ENCODE data around the gene ANKRD13D. TPM values are rescaled to one million over a fixed set of nuclear protein-coding genes. Genes with fewer than 3 reads are reported as not detected.
A peak's percentile ranks its signal among the peaks of the same experiment; 100 is the strongest.

The ANKRD13D gene
- total and polyA plus RNA-seq, 2 of the 8 experiments (the other 6 are each of a cell fraction or from before 2014, with no cell fraction given), result 24.9 to 26.5 TPM

DNA sequence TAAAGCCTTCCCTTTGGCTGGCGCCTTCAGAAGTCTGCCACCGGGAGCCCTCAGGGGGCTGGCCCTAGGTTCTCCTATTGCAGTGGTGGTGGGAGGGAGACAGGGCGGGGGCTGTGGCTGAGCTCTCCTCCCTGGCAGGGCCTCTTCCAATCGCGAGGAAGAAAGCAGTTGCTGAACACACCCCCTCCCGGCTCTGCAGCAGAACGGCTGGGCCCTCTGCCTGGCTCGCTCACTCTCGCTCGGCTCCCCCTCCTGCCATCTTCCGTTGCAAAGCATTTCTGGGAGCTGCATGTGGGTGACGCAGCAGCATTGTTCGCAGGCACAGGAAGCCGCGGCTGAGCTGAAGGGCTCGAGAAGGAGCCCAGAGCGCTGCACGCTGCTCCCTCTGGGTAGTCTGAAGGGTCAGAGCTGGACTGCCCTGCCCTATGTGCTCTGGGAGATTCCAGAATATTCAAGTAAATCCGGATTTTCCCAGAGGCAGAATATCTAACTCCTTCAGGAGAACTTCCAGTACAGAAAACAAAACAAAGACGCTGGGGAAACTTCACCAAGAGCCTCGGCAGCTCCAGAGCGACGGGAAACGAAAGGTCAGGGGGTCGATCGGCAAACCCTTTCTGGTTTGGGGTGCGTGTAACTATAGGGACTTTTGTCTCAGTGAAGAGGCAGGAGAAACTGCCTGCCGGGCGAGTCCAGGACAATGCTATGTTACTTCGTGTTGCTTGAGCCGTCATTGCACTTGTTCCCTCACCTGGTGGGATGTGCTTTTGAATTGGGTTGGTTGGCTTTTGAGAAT lies 49.1 kb upstream of the ANKRD13D start (continued):
- no peak for TF ChIP-seq JUN (IDR thresholded peaks at IDR 0.05; ENCODE audit: low read depth, low read length)
- TF ChIP-seq TAF1 (IDR thresholded peaks at IDR 0.05; ENCODE audit: low read depth, low read length), result peak; percentile 100
- no peak for TF ChIP-seq KDM1A (IDR thresholded peaks at IDR 0.05; ENCODE audit: borderline replicate concordance, low read length)
- no peak for TF ChIP-seq SP4 (IDR thresholded peaks at IDR 0.05; ENCODE audit: low read length)
- TF ChIP-seq SP2 (IDR thresholded peaks at IDR 0.05; ENCODE audit: low read length), result no peak
- peak; percentile 75; the same call in 1 of the 2 replicates for TF ChIP-seq YY1 (IDR thresholded peaks at IDR 0.05; ENCODE audit: low read depth, low read length)
- TF ChIP-seq HDAC6 (IDR thresholded peaks at IDR 0.05; ENCODE audit: low read depth, low read length), result no peak
- TF ChIP-seq MAFK (IDR thresholded peaks at IDR 0.05; ENCODE audit: low read depth, low read length), result peak; percentile 69; the same call in 1 of the 2 replicates
- TF ChIP-seq ZNF274 (IDR thresholded peaks at IDR 0.05; ENCODE audit: borderline replicate concordance, extremely low read depth, low read length), result no peak
- no peak for TF ChIP-seq CTBP2 (IDR thresholded peaks at IDR 0.05; ENCODE audit: borderline replicate concordance, insufficient read depth, insufficient read length, low read length)
- TF ChIP-seq RBBP5 (IDR thresholded peaks at IDR 0.05; ENCODE audit: borderline replicate concordance, low read depth, low read length), result no peak
- no peak for TF ChIP-seq GABPA (IDR thresholded peaks at IDR 0.05; ENCODE audit: borderline replicate concordance, insufficient read depth, low read length)
- peak; percentile 99 for TF ChIP-seq POLR2AphosphoS5 (IDR thresholded peaks at IDR 0.05; ENCODE audit: low read depth, low read length)
- no peak for TF ChIP-seq FOSL1 (IDR thresholded peaks at IDR 0.05; ENCODE audit: insufficient read depth, low read depth, low read length)
- TF ChIP-seq, protein P1, sequence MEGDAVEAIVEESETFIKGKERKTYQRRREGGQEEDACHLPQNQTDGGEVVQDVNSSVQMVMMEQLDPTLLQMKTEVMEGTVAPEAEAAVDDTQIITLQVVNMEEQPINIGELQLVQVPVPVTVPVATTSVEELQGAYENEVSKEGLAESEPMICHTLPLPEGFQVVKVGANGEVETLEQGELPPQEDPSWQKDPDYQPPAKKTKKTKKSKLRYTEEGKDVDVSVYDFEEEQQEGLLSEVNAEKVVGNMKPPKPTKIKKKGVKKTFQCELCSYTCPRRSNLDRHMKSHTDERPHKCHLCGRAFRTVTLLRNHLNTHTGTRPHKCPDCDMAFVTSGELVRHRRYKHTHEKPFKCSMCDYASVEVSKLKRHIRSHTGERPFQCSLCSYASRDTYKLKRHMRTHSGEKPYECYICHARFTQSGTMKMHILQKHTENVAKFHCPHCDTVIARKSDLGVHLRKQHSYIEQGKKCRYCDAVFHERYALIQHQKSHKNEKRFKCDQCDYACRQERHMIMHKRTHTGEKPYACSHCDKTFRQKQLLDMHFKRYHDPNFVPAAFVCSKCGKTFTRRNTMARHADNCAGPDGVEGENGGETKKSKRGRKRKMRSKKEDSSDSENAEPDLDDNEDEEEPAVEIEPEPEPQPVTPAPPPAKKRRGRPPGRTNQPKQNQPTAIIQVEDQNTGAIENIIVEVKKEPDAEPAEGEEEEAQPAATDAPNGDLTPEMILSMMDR (IDR thresholded peaks at IDR 0.05; ENCODE audit: control extremely low read depth in 1 of 3, insufficient read depth in 1 of 3, low read depth in 1 of 3, low read length in 3 of 3), result no peak
- TF ChIP-seq BACH1 (IDR thresholded peaks at IDR 0.05; ENCODE audit: low read length), result peak; percentile 89
- TF ChIP-seq ASH2L (IDR thresholded peaks at IDR 0.05; ENCODE audit: low read length), result no peak
- TF ChIP-seq NANOG (IDR thresholded peaks at IDR 0.05; ENCODE audit: insufficient read depth, low read depth, low read length, poor library complexity, severe bottlenecking), result no peak
- peak; percentile 98 for TF ChIP-seq TAF7 (optimal IDR thresholded peaks at IDR 0.05; ENCODE audit: borderline replicate concordance, low read depth, low read length)
- TF ChIP-seq, protein P2, sequence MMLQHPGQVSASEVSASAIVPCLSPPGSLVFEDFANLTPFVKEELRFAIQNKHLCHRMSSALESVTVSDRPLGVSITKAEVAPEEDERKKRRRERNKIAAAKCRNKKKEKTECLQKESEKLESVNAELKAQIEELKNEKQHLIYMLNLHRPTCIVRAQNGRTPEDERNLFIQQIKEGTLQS (IDR thresholded peaks at IDR 0.05; ENCODE audit: insufficient read depth, low read depth, low read length), result no peak
- no peak for TF ChIP-seq SUZ12 (IDR thresholded peaks at IDR 0.05; ENCODE audit: low read length)
